Measurements from ENCODE around the gene CRACR2B. TPM values are rescaled to one million over a fixed set of nuclear protein-coding genes. Genes with fewer than 3 reads are reported as not detected.
A peak's percentile ranks its signal among the peaks of the same experiment; 100 is the strongest.

The CRACR2B gene

DNA sequence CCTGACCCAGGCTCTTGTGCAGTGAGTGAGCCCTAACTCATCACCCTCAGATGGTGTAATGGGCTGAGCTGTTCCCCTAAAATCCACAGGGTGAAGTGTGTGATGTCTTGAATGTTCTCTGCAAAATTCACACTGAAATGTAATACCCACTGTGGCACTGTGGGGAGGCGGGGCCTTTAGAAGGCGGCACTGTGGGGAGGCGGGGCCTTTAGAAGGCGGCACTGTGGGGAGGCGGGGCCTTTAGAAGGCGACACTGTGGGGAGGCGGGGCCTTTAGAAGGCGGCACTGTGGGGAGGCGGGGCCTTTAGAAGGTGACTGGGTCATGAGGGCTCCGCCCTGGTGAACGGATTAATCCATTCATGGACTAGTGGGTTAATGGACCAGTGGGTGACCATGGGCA, 49.8 kb downstream of the CRACR2B start:
- DNase-seq = peak; percentile 75
- Histone ChIP-seq H3K27ac (ENCODE audit: low read depth, low read length) (no peak overlapping the region), H3K56ac (ENCODE audit: low read length) (no peak overlapping the region), H2BK120ac (ENCODE audit: low read depth, low read length) (no peak overlapping the region), H4K8ac (ENCODE audit: low read depth, low read length) (no peak overlapping the region), H3K23ac (ENCODE audit: low read length) (no peak overlapping the region), H3K4me2 (ENCODE audit: low read length) (no peak overlapping the region), H3K4me3 (ENCODE audit: low read length) (no peak overlapping the region), H3K79me2 (ENCODE audit: control insufficient read depth, insufficient read depth, low read length) (no peaks in the 10 kb centered on the region), H3K4me1 (ENCODE audit: control insufficient read depth, low read depth, low read length) (no peaks in the 10 kb centered on the region), H3K79me1 (ENCODE audit: low read length) (no peaks in the 10 kb centered on the region), H3K9ac (ENCODE audit: low read length) (no peak overlapping the region), H3K18ac (ENCODE audit: low read length) (no peak overlapping the region), H3K36me3 (ENCODE audit: control insufficient read depth, insufficient read depth, low read length) (peaks cover 6% of the 10 kb centered on the region), H3K4ac (ENCODE audit: low read depth, low read length) (no peak overlapping the region), H2BK15ac (replicated peaks; ENCODE audit: low read depth) (no peak overlapping the region), H2BK5ac (ENCODE audit: low read length) (no peak overlapping the region), H4K5ac (ENCODE audit: low read length) (no peak overlapping the region), H3K27me3 (ENCODE audit: insufficient read depth, low read length, poor library complexity) (no peaks in the 10 kb centered on the region), H2AK5ac (ENCODE audit: low read length) (no peak overlapping the region)
- no CpG with 5 or more reads among the region's 11 CpGs for WGBS (ENCODE audit: extremely low coverage, insufficient coverage, low lambda C conversion rate)

DNA sequence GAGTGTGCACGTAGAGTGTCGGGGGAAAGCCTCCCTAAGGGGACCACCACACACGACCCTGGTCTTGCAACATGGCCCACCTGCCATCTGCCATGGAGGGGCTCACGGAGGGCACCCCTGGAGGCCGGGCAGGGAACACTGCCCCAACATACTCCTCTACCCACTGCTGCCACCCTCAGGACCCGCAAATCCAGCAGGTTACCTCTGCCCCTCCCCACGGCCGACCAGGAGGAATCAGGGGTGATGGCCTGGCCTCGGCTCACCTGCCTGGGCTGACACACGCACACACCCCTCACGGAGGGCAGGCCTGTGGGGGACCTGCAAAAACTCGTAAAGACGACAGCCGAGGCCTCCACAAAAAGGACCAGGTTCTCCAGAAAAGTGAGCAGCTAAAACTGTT, 52.7 kb downstream of the CRACR2B start:
- Histone ChIP-seq H3K4me1 (ENCODE audit: control insufficient read depth, low read depth, low read length) (no peaks in the 10 kb centered on the region), H3K56ac (ENCODE audit: low read length) (no peak overlapping the region), H3K27ac (ENCODE audit: low read depth, low read length) (no peak overlapping the region), H3K79me2 (ENCODE audit: control insufficient read depth, insufficient read depth, low read length) (no peaks in the 10 kb centered on the region), H3K4ac (ENCODE audit: low read depth, low read length) (no peak overlapping the region), H2BK5ac (ENCODE audit: low read length) (no peak overlapping the region), H4K8ac (ENCODE audit: low read depth, low read length) (no peak overlapping the region), H2AK5ac (ENCODE audit: low read length) (no peak overlapping the region), H3K23ac (ENCODE audit: low read length) (no peak overlapping the region), H3K18ac (ENCODE audit: low read length) (no peak overlapping the region), H3K4me3 (ENCODE audit: low read length) (no peak overlapping the region), H4K5ac (ENCODE audit: low read length) (no peak overlapping the region), H2BK15ac (replicated peaks; ENCODE audit: low read depth) (no peak overlapping the region), H2BK120ac (ENCODE audit: low read depth, low read length) (no peak overlapping the region), H3K79me1 (ENCODE audit: low read length) (no peaks in the 10 kb centered on the region), H3K36me3 (ENCODE audit: control insufficient read depth, insufficient read depth, low read length) (peaks cover 6% of the 10 kb centered on the region), H3K27me3 (ENCODE audit: insufficient read depth, low read length, poor library complexity) (no peaks in the 10 kb centered on the region), H3K4me2 (ENCODE audit: low read length) (no peak overlapping the region), H3K9ac (ENCODE audit: low read length) (no peak overlapping the region)
- WGBS (ENCODE audit: extremely low coverage, insufficient coverage, low lambda C conversion rate) = no CpG with 5 or more reads among the region's 14 CpGs
- DNase-seq = no peak

Small RNAs within 50 kb of the gene (small RNA-seq; reads per million reads assigned to genes)
- gene SNORA52 (ENCODE audit: insufficient read depth) = not detected

Measured in mesendoderm (in vitro differentiated cells).